ENCODE results near the gene SLC22A31. TPM values are rescaled to one million over a fixed set of nuclear protein-coding genes. Genes with fewer than 3 reads are reported as not detected.

The SLC22A31 gene
- total and polyA plus RNA-seq, 9 of the 15 experiments (the other 6 are each of a cell fraction or from before 2014, with no cell fraction given): 0.29 to 2.2 (median 0.47) TPM; not detected in 3

GRCh38 chr16:89170346-89171215, 29.8 kb downstream of the SLC22A31 start (continued):
- TF ChIP-seq PHB (CRISPR knock-in tag; IDR thresholded peaks at IDR 0.05) (no peak), SRSF9 (IDR thresholded peaks at IDR 0.05; ENCODE audit: borderline replicate concordance, low read depth, low read length) (no peak), THRB (CRISPR knock-in tag; conservative IDR thresholded peaks at IDR 0.05) (no peak), SAFB (IDR thresholded peaks at IDR 0.05; ENCODE audit: borderline replicate concordance, low read depth, low read length) (no peak), ATF4 (CRISPR knock-in tag; IDR thresholded peaks at IDR 0.05) (no peak), POLR2AphosphoS5 (IDR thresholded peaks at IDR 0.05; ENCODE audit: control insufficient read depth, insufficient read depth, low read depth, low read length) (no peak), RNF219 (CRISPR knock-in tag; IDR thresholded peaks at IDR 0.05) (no peak), DMBX1 (CRISPR knock-in tag; IDR thresholded peaks at IDR 0.05; ENCODE audit: borderline replicate concordance) (no peak)
